HG02852 (cell line): ENCODE measurements around the gene SLC7A4.
"Not testable (repeated sequence)": the region's sequence is repeated elsewhere in the genome, so short reads cannot be mapped to it uniquely, and the experiment has no call there.

Experiments
- ATAC-seq: cut with Tn5 transposase; IDR thresholded peaks from one replicate; pipeline ENCODE4 v1.9.1; 2021; ENCODE audit warnings: mild to moderate bottlenecking, moderate library complexity; ENCODE audit not compliant: unreplicated experiment

SLC7A4 gene

DNA sequence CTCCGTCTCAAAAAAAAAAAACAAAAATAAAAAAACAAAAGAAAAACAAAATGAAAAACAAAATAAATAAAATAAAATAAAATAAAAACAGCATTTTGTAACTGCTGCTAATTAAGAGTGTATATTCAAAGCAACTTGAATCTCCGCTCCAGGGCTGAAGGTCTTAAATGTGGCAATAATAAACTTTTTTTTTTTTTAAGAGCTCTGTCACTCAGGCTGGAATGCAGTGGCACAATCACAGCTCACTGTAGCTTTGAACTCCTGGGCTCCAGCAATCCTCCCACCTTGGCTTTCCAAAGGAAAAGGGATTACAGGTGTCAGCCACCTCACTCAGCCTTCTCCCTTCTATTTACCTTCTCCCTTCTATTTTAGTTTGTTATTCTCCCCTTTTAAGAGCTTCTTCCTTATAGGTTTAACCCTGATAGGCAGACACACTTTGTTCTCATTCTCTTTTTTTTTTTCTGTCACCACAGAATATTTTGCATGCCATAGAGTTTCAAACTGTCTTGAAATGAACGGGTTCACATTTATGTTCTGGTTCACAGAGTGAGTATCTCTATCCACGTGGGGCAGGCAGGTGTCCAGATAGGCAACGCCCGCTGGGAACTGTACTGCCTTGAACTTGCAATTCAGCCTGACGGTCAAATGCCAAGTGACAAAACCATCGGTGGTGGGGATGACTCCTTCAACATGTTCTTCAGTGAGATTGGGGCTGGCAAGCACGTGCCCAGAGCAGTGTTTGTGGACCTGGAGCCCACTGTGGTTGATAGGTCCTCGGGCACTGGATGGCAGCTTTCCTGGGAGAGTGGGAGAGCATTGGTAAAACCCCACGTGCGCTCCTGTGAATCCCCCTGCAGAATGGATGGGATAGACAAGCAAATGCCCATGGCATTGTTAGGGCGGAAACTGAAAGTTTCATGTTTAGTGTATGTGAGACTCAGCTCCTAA lies 32.8 kb upstream of the SLC7A4 start:
- no peak for ATAC-seq

- not testable (repeated sequence) for ATAC-seq
Measured at GRCh38 chr22:21064425-21064824, 32.1 kb upstream of the SLC7A4 start.

- ATAC-seq, result not testable (repeated sequence)
Measured at GRCh38 chr22:21061660-21062321, 29.4 kb upstream of the SLC7A4 start.

DNA sequence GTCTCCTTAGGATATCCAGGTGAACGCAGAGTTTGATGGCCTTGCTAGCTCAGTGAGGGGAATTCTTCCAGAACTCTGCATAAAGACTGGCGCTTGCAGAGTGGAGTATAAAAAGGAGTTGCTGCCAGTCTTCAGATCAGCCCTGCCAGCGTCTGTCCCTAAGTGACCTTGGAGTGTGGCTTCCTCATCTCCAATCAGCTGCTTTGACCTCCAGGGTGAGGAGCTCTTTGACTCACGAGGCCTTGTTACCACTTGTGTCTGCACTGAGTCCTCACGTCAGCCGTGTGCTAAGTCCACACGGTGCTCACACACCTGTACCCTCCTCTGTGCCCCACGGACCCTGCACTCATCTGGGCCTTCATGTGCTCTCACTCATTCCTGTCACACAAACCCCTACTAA lies 28.0 kb upstream of the SLC7A4 start:
- ATAC-seq, result not testable (repeated sequence)

DNA sequence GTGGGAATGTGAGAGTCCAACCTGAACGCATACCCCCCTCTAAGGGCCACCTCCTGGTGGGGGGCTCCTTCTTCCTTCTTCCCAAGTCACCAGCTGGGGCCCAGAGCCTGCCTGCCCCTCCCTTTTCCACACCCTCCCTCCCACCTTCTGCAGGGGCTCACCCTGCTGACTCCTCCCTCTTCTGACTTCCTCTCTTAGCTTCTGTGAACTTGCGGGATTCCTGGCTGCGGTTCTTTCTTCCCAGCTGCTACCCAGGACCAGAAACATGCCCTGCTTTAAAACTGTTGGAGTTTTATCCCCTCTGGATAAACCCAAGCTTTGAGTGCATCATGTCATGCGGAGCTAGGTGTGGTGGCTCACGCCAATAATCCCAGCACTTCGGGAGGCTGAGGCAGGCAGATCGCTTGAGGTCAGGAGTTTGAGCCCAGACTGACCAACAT lies 23.5 kb upstream of the SLC7A4 start:
- no peak for ATAC-seq

GRCh38 chr22:21055564-21055834 lies 23.1 kb upstream of the SLC7A4 start:
- ATAC-seq, result no peak

GRCh38 chr22:21054714-21055563 lies 22.6 kb upstream of the SLC7A4 start:
- no peak for ATAC-seq

GRCh38 chr22:21054046-21054713 lies 21.8 kb upstream of the SLC7A4 start:
- no peak for ATAC-seq

GRCh38 chr22:21052715-21053459 lies 20.5 kb upstream of the SLC7A4 start:
- no peak for ATAC-seq

GRCh38 chr22:21051831-21052400 lies 19.6 kb upstream of the SLC7A4 start:
- no peak for ATAC-seq

- no peak for ATAC-seq
Measured at GRCh38 chr22:21051145-21051830, 18.9 kb upstream of the SLC7A4 start.

GRCh38 chr22:21048965-21049364 lies 16.6 kb upstream of the SLC7A4 start:
- not testable (repeated sequence) for ATAC-seq

DNA sequence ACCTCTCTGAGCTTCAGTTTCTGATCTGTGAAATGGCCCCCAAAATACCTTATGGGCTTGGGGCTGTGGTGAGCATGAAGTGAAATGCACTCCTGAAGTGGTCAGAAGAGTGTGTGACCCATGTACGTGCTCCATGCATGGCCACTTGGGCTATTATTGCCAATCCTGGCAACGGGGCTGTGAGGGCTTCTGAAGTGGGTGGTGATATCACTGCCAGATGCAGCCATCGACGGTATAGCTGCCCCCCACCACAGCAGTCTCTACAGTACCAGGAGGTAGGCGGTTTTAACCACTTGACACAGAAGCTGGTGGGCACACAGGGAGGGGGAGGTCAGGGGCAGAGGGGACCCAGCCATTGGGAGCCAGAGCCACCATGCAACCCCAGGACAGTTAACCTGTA lies 16.1 kb upstream of the SLC7A4 start:
- ATAC-seq, result not testable (repeated sequence)

DNA sequence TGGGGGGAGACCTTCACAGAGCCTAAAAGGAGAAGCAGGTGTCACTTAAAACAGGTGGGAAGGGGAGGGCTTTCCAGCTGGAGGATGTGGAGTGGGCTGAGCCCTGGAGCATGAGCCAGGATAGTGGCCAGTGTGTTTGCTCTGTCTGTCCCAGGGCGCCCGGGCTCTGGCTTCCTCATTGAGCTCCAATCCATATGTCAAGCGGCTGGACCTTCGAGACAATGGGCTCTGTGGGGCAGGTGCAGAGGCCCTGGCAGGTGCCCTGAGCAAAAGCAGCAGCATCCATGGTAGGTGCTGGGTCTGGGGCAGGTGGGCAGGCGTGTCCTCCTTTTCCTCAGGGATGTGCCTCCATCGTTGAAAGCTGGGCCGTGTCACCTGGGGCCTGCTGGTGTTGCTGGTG lies 15.4 kb upstream of the SLC7A4 start:
- ATAC-seq, result no peak

- ATAC-seq, result no peak
Measured at GRCh38 chr22:21047035-21047661, 14.8 kb upstream of the SLC7A4 start.

DNA sequence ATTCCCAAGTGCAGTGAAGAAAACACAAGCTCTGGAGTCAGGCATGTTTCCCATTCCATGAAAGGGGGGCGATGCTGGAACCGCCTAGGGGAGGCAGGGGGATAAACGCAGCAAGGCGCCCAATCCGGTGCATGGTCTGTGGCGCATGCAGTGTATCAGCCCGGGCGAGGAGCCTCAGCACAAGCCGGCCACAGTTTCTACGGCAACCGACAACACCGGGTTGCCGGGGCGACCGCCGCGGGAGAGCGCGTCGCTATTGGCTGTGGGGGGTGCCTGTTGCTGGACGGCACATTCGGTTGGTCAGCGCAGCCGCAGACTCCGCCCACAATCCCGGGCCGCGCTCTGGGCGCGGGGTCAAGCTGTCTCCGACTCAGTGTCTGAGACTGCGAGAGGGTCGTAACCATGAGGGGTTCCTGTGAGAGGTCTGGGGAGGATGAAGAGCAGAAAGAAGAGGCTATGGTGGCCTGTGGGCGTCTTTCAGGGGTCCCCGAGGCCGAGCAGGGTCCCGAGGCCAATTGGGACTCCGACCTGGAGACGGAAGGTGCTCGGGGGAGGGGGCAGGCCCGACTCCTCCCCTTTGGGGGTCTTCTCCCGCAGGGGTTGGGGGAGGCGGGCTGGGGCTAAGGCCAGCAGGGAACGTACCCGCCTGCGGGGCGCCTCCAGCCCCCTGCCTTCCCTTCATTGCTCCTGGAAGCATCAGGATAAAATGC lies 13.4 kb upstream of the SLC7A4 start, which contains the start of gene LRRC74B:
Gene LRRC74B, plus strand, starts transcription at position 362 of the 710 bp plus-strand sequence. Its CDS starts 41 bp downstream, at position 403.
- peak; percentile 73 for ATAC-seq

DNA sequence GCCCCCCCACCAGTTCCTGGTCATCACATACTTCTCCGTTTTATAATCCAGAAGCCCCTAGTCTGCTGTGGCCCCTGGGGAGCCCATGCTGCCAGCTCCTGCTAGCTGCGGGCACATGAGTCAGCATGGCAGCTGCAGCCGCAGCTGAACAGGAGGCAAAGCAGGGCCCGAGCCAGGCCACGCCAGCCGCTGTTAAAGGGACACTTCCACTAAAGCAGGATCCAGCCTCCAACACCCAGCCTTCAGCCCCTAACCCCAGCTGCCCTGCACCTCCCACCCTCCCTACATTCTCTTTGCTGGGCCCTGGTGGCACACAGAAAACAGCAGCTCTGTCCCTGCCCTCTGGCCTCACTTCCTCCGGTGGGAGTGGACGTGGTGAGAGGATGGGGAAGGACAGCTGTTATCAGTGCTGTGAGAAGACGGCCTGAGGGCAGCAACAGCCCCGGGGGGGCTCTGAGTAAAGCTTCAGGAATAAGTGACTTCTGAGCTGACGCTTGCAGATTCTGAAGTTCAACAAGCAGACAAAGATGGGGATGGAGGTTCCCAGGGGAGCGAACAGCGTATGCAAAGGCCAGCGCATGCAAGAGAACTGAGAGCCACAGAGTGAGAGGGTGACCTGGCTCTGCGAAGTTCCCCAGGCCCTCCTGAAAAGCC lies 12.7 kb upstream of the SLC7A4 start:
- ATAC-seq, result no peak
